Measurements from ENCODE around the gene LYRM9. TPM values are rescaled to one million over a fixed set of nuclear protein-coding genes. Genes with fewer than 3 reads are reported as not detected.

Gene LYRM9
- total RNA-seq, 1 experiment from 2014 or later: 6.4 TPM

- H3K9me3 Mint-ChIP-seq (ENCODE audit: unreplicated experiment): no peaks in the 10 kb centered on the region
- CTCF ChIA-PET: interaction anchor here (1.8 kb wide), 1 partner anchor 10 kb away, joined by 8 read pairs; no protein-coding TSS in a partner anchor
- POLR2A ChIA-PET: no interaction called here
Measured at GRCh38 chr17:27904114-27904513, 10.9 kb upstream of the LYRM9 start.

GRCh38 chr17:27899525-27899924, 6.4 kb upstream of the LYRM9 start:
- ChIA-PET POLR2A (no interaction called here), CTCF (interaction anchor here (0.8 kb wide), 1 partner anchor 19 kb away, joined by 3 read pairs; no protein-coding TSS in a partner anchor)
- DNase-seq (ENCODE audit: unreplicated experiment): no peak
- intact Hi-C loops (cut with micrococcal nuclease): no loop called here
- Mint-ChIP-seq H3K36me3 (ENCODE audit: insufficient read depth, unreplicated experiment) (no peaks in the 10 kb centered on the region), H3K4me1 (ENCODE audit: insufficient read depth, unreplicated experiment) (no peaks in the 10 kb centered on the region), H3K4me3 (ENCODE audit: unreplicated experiment) (no peak overlapping the region), H3K9me3 (ENCODE audit: unreplicated experiment) (no peaks in the 10 kb centered on the region), H3K27me3 (ENCODE audit: insufficient read depth, unreplicated experiment) (peaks cover 39% of the 10 kb centered on the region), H3K27ac (ENCODE audit: low read depth, unreplicated experiment) (no peak overlapping the region)
- no peak for TF ChIP-seq CTCF (IDR thresholded peaks at IDR 0.05; ENCODE audit: unreplicated experiment)
- no TSS peak for BruUV-seq (replicated peaks)

More at GRCh38 chr17:27904114-27904513, 10.9 kb upstream of the LYRM9 start:
- Mint-ChIP-seq H3K27ac (ENCODE audit: low read depth, unreplicated experiment) (no peak overlapping the region), H3K4me3 (ENCODE audit: unreplicated experiment) (no peak overlapping the region), H3K27me3 (ENCODE audit: insufficient read depth, unreplicated experiment) (peaks cover 13% of the 10 kb centered on the region), H3K4me1 (ENCODE audit: insufficient read depth, unreplicated experiment) (no peaks in the 10 kb centered on the region), H3K36me3 (ENCODE audit: insufficient read depth, unreplicated experiment) (no peaks in the 10 kb centered on the region)
- intact Hi-C loops (cut with micrococcal nuclease): no loop called here
- BruUV-seq (replicated peaks): no TSS peak
- TF ChIP-seq CTCF (IDR thresholded peaks at IDR 0.05; ENCODE audit: unreplicated experiment): no peak
- no peak for DNase-seq (ENCODE audit: unreplicated experiment)

GRCh38 chr17:27898096-27898495, 4.9 kb upstream of the LYRM9 start:
- Mint-ChIP-seq H3K27ac (ENCODE audit: low read depth, unreplicated experiment) (no peak overlapping the region), H3K4me3 (ENCODE audit: unreplicated experiment) (no peak overlapping the region), H3K27me3 (ENCODE audit: insufficient read depth, unreplicated experiment) (peaks cover 28% of the 10 kb centered on the region), H3K9me3 (ENCODE audit: unreplicated experiment) (no peaks in the 10 kb centered on the region), H3K4me1 (ENCODE audit: insufficient read depth, unreplicated experiment) (peaks cover 5% of the 10 kb centered on the region), H3K36me3 (ENCODE audit: insufficient read depth, unreplicated experiment) (no peaks in the 10 kb centered on the region)
- intact Hi-C loops (cut with micrococcal nuclease): no loop called here
- TF ChIP-seq CTCF (IDR thresholded peaks at IDR 0.05; ENCODE audit: unreplicated experiment): no peak
- ChIA-PET POLR2A (no interaction called here), CTCF (no interaction called here)
- DNase-seq (ENCODE audit: unreplicated experiment): no peak
- no TSS peak for BruUV-seq (replicated peaks)

- intact Hi-C loops (cut with micrococcal nuclease): no loop called here
Measured at GRCh38 chr17:27896701-27897100, 3.5 kb upstream of the LYRM9 start.

More at GRCh38 chr17:27896701-27897100, 3.5 kb upstream of the LYRM9 start:
- Mint-ChIP-seq H3K27ac (ENCODE audit: low read depth, unreplicated experiment) (no peak overlapping the region), H3K27me3 (ENCODE audit: insufficient read depth, unreplicated experiment) (peaks cover 28% of the 10 kb centered on the region), H3K4me3 (ENCODE audit: unreplicated experiment) (no peak overlapping the region), H3K9me3 (ENCODE audit: unreplicated experiment) (no peaks in the 10 kb centered on the region), H3K36me3 (ENCODE audit: insufficient read depth, unreplicated experiment) (no peaks in the 10 kb centered on the region), H3K4me1 (ENCODE audit: insufficient read depth, unreplicated experiment) (peaks cover 5% of the 10 kb centered on the region)
- CTCF ChIA-PET: interaction anchor here (0.7 kb wide), 1 partner anchor 364 kb away, joined by 3 read pairs; no protein-coding TSS in a partner anchor
- no peak for TF ChIP-seq CTCF (IDR thresholded peaks at IDR 0.05; ENCODE audit: unreplicated experiment)
- DNase-seq (ENCODE audit: unreplicated experiment): no peak
- POLR2A ChIA-PET: no interaction called here
- no TSS peak for BruUV-seq (replicated peaks)
